K562 (cell line): Measurements from ENCODE around the gene NUMB. TPM values are rescaled to one million over a fixed set of nuclear protein-coding genes. Genes with fewer than 3 reads are reported as not detected.

ENCODE experiments used
- ATAC-seq: fragments of 200-7000 bp; cut with Tn5 transposase; 3 replicates; pipeline ENCODE4 v1.9.1; 2020; ENCODE audit warnings: moderate library complexity
- BruUV-seq: library from RNA; stranded (reverse); fragments of 400-500 nt; replicated peaks from 2 replicates; lab custom pipeline; 2021; lab: Mats Ljungman, UMichigan
- CTCF ChIA-PET: fragments of 300-600 bp; formaldehyde crosslinking; extraction: SDS; loops from one replicate; lab custom pipeline; 2021; ENCODE audit warnings: low intra/inter-chr PET ratio; lab: Yijun Ruan, JAX
- POLR2A ChIA-PET: fragments of 300-600, 350-650 bp; sonication (Branson Sonifier 250); formaldehyde crosslinking; extraction: SDS; loops from one replicate; lab custom pipeline; 2021; ENCODE audit warnings: antibody characterized with exemption, inconsistent platforms; lab: Yijun Ruan, JAX
- DNase-seq, 4 experiments: peaks; one replicate each; pipeline versions ENCODE4 v3.0.0 to v3.0.0-alpha.2; 2011 to 2018; ENCODE audit warnings: low spot score in 3 of 4, mixed read lengths in 3 of 4; ENCODE audit errors: extremely low read depth in 1 of 4
- FAIRE-seq: peaks from 2 replicates; lab custom pipeline; 2011; peaks lifted over from hg19 to GRCh38; lab: Jason Lieb, UNC
- H2AFZ ChIP-seq: 2 replicates; pipeline ENCODE4 v1.6.0; 2011; ENCODE audit warnings: low read depth, low read length, control low read depth, inconsistent platforms
- H3K27ac ChIP-seq: fragments of 200-600 bp; 3 replicates; pipeline ENCODE4 v1.8.0; 2011; ENCODE audit warnings: low read depth, mild to moderate bottlenecking, control low read depth, inconsistent platforms, low read length, moderate library complexity, mixed read lengths; ENCODE audit errors: extremely low read depth
- H3K27me3 ChIP-seq, 2 experiments: fragments of 300-600 bp in 1 of 2; 2 replicates in 1 of 2; 3 replicates in 1 of 2; pipeline versions ENCODE4 v1.6.0 to v1.8.0; 2011; ENCODE audit warnings: inconsistent platforms in 2 of 2, low read length in 2 of 2, mild to moderate bottlenecking in 1 of 2, mixed read lengths in 1 of 2, moderate library complexity in 1 of 2; ENCODE audit not compliant: control insufficient read depth in 2 of 2, insufficient read depth in 2 of 2
- H3K36me3 ChIP-seq: fragments of 300-600 bp; 3 replicates; pipeline ENCODE4 v1.8.0; 2011; ENCODE audit warnings: mild to moderate bottlenecking, low read length, inconsistent platforms; ENCODE audit not compliant: control insufficient read depth, insufficient read depth
- H3K4me1 ChIP-seq, 2 experiments: fragments of 200-600 bp in 1 of 2; replicated peaks in 1 of 2; 2 replicates in 1 of 2; 3 replicates in 1 of 2; pipeline versions ENCODE4 v1.5.1 to v1.8.0; 2011; ENCODE audit warnings: inconsistent platforms in 2 of 2, low read length in 2 of 2, mild to moderate bottlenecking in 1 of 2, mixed read lengths in 1 of 2, moderate library complexity in 1 of 2; ENCODE audit not compliant: control insufficient read depth in 2 of 2, insufficient read depth in 2 of 2
- H3K4me2 ChIP-seq: 2 replicates; pipeline ENCODE4 v1.6.1; 2011; ENCODE audit warnings: low read length, control low read depth, inconsistent platforms, mixed read lengths; ENCODE audit not compliant: insufficient read depth
- H3K4me3 ChIP-seq: fragments of 200-600 bp; sonication (generic), shearing (Covaris generic); 2 replicates; pipeline ENCODE4 v1.5.1; 2016; ENCODE audit warnings: control low read depth, inconsistent platforms
- H3K79me2 ChIP-seq: fragments of 200-600 bp; 3 replicates; pipeline ENCODE4 v1.8.0; 2011; ENCODE audit warnings: low read length, inconsistent platforms; ENCODE audit not compliant: control insufficient read depth, insufficient read depth
- H3K9ac ChIP-seq, 2 experiments: 2 replicates each; pipeline versions ENCODE4 v1.6.0 to v1.6.1; 2011; ENCODE audit warnings: low read depth in 2 of 2, low read length in 2 of 2, control low read depth in 1 of 2, inconsistent platforms in 1 of 2, mild to moderate bottlenecking in 1 of 2, mixed read lengths in 1 of 2; ENCODE audit not compliant: insufficient read depth in 1 of 2
- H3K9me1 ChIP-seq: one replicate; pipeline ENCODE4 v1.6.0; 2011; ENCODE audit warnings: inconsistent platforms, mild to moderate bottlenecking, low read length, moderate library complexity; ENCODE audit not compliant: control insufficient read depth, insufficient read depth
- H3K9me3 ChIP-seq: replicated peaks from 2 replicates; pipeline ENCODE4 v1.5.1; 2011; ENCODE audit warnings: low read depth, low read length, inconsistent platforms; ENCODE audit not compliant: control insufficient read depth, insufficient read depth
- H4K20me1 ChIP-seq: replicated peaks from 2 replicates; pipeline ENCODE4 v1.6.1; 2011; ENCODE audit warnings: low read length, inconsistent platforms, mixed read lengths; ENCODE audit not compliant: control insufficient read depth, insufficient read depth
- EHMT2 ChIP-seq: fragments of 450-650 bp; IDR thresholded peaks from 2 replicates; pipeline ENCODE4 v1.6.1; 2018; ENCODE audit warnings: antibody characterized with exemption
- HNRNPK ChIP-seq: fragments of 200-400 bp; formaldehyde crosslinking; IDR thresholded peaks from one replicate; pipeline ENCODE4 v1.6.1; 2018; ENCODE audit warnings: mild to moderate bottlenecking, low read depth, low read length; ENCODE audit not compliant: poor library complexity, severe bottlenecking
- PRDM10 ChIP-seq: fragments of 450-650 bp; IDR thresholded peaks from 2 replicates; pipeline ENCODE4 v1.6.1; 2018; ENCODE audit not compliant: partially characterized antibody
- RBM17 ChIP-seq: fragments of 200-400 bp; formaldehyde crosslinking; IDR thresholded peaks from 2 replicates; pipeline ENCODE4 v1.6.1; 2017; ENCODE audit warnings: low read depth, mild to moderate bottlenecking, low read length, borderline replicate concordance
- UBTF ChIP-seq, 2 experiments: IDR thresholded peaks; 2 replicates each; pipeline ENCODE4 v1.6.1; 2012; ENCODE audit warnings: improper control_type of control experiment in 2 of 2, low read depth in 2 of 2, low read length in 2 of 2, borderline replicate concordance in 1 of 2
- ZKSCAN8 ChIP-seq: fragments of 200-800 bp; sonication (Bioruptor generic); IDR thresholded peaks from 2 replicates; pipeline ENCODE4 v1.6.1; 2016; ENCODE audit warnings: missing genetic modification characterization, missing compliant biosample characterization
- ZNF561 ChIP-seq: fragments of 450-650 bp; formaldehyde crosslinking; conservative IDR thresholded peaks from 2 replicates; pipeline ENCODE4 v1.4.0; 2020; ENCODE audit warnings: mild to moderate bottlenecking, moderate library complexity
- WGBS: fragments of 100-300 bp; shearing (Covaris generic); methylation state at CpG from one replicate; pipeline ENCODE4 v1.1.6; 2016; ENCODE audit warnings: low coverage, mixed read lengths; ENCODE audit not compliant: insufficient coverage; ENCODE audit errors: missing lambda C conversion rate; 5-methylcytosine and 5-hydroxymethylcytosine counted together
- in situ Hi-C: fragments of 300-500 bp; cut with MboI; formaldehyde crosslinking; loops from 4 replicates; pipeline ENCODE4 v1.15.0; 2018; ENCODE audit warnings: inconsistent platforms, mixed read lengths
- intact Hi-C: fragments of 100-400 bp; cut with micrococcal nuclease; formaldehyde crosslinking; loops from 2 replicates; pipeline ENCODE4 v1.14.2; 2022
- polyA plus RNA-seq, 8 experiments: library from polyadenylated mRNA; depleted of rRNA in 4 of 8; stranded (reverse) in 5 of 8; unstranded in 3 of 8; fragments of >200 nt; fragmentation: Nextera tagmentation in 2 of 8; fragmentation: Illumina TruSeq in 1 of 8; extraction: Ambion mirVana in 2 of 8; extraction: Trizol in 1 of 8; gene quantifications; 2 replicates each; pipeline versions ENCODE4 v1.2.1 to v1.2.3, GENCODE V29; 2011 to 2014; ENCODE audit warnings: inconsistent platforms in 1 of 8, missing spikeins in 1 of 8
- total RNA-seq, 7 experiments: library from RNA; depleted of rRNA in 6 of 7; stranded (reverse); fragments of >200 nt in 6 of 7; fragmentation: Illumina TruSeq in 2 of 7; extraction: Trizol in 2 of 7; gene quantifications; 2 replicates each; pipeline versions ENCODE4 v1.2.1 to v1.2.3, GENCODE V29; 2011 to 2021; ENCODE audit warnings: low replicate concordance in 1 of 7

NUMB gene
- total and polyA plus RNA-seq, 9 of the 15 experiments (the other 6 are each of a cell fraction or from before 2014, with no cell fraction given), result 13.5 to 54.0 (median 32.3) TPM

- no peak overlapping the region for H3K9ac ChIP-seq
- ChIA-PET POLR2A (interaction anchor here (0.7 kb wide), 1 partner anchor 170 kb away, joined by 3 read pairs; no protein-coding TSS in a partner anchor), CTCF (no interaction called here)
- in situ Hi-C loops, result no loop called here
- H3K27me3 ChIP-seq, result no peaks in the 10 kb centered on the region
- ATAC-seq (no peak), FAIRE-seq (peak; percentile 26), DNase-seq (peak in 1 of 4 experiments; percentile 9)
- no peak overlapping the region for H3K4me3 ChIP-seq
- BruUV-seq, result no TSS peak
- peaks cover 14% of the 10 kb centered on the region; the same call in 2 of the 3 replicates for H3K36me3 ChIP-seq
- no peaks in the 10 kb centered on the region for H3K9me1 ChIP-seq
- H3K4me1 ChIP-seq, result peaks cover 15 to 21% of the 10 kb centered on the region in 2 experiments; a peak in 4 of 5 replicates
- H3K27ac ChIP-seq, result no peak overlapping the region
- H3K79me2 ChIP-seq, result peaks cover 29% of the 10 kb centered on the region
- H2AFZ ChIP-seq, result peak overlapping the region; percentile 86
- intact Hi-C loops, result no loop called here
- 13% methylated on average over 5 of the region's 6 CpGs for WGBS
- H3K4me2 ChIP-seq, result no peak overlapping the region
- TF ChIP-seq PRDM10 (peak; percentile 26), RBM17 (no peak), EHMT2 (no peak), HNRNPK (no peak), ZNF561 (CRISPR knock-in tag) (no peak), UBTF (IDR thresholded peaks at IDR 0.05; ENCODE audit: borderline replicate concordance in 1 of 2, low read depth in 2 of 2, low read length in 2 of 2) (no peak), ZKSCAN8 (no peak)
- peaks cover 7% of the 10 kb centered on the region; the same call in 1 of the 2 replicates for H4K20me1 ChIP-seq
- H3K9me3 ChIP-seq, result no peaks in the 10 kb centered on the region
Observed at GRCh38 chr14:73489481-73490175, 31.3 kb upstream of the NUMB start.
